ENCODE results near the gene NRN1.

DNA sequence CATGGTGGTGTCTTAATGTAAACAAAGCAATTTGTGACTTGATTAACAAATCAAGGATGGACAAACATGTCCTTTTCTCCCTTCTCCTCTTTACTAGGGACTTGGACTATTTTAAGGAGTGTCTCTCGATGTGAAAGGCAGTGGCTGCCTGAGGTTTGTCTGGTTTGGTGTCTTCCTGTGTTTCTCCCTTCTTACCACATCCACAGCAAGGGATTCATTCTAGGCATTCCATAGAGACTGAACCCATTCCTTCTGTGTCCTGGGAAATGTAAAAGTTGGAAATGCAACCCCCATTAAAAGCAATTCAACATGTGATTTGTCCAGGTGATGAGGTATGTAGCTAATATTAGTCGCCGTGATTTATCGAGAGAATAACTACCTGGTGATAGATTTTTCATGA is 15.9 kb downstream of the NRN1 start:
- TF ChIP-seq EZH2 (IDR thresholded peaks at IDR 0.05; ENCODE audit: borderline replicate concordance): no peak
- TF ChIP-seq, protein P1, sequence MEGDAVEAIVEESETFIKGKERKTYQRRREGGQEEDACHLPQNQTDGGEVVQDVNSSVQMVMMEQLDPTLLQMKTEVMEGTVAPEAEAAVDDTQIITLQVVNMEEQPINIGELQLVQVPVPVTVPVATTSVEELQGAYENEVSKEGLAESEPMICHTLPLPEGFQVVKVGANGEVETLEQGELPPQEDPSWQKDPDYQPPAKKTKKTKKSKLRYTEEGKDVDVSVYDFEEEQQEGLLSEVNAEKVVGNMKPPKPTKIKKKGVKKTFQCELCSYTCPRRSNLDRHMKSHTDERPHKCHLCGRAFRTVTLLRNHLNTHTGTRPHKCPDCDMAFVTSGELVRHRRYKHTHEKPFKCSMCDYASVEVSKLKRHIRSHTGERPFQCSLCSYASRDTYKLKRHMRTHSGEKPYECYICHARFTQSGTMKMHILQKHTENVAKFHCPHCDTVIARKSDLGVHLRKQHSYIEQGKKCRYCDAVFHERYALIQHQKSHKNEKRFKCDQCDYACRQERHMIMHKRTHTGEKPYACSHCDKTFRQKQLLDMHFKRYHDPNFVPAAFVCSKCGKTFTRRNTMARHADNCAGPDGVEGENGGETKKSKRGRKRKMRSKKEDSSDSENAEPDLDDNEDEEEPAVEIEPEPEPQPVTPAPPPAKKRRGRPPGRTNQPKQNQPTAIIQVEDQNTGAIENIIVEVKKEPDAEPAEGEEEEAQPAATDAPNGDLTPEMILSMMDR (IDR thresholded peaks at IDR 0.05; ENCODE audit: poor library complexity): no peak

All from hepatocyte (in vitro differentiated cells).